ENCODE results near the gene MCM9. TPM values are rescaled to one million over a fixed set of nuclear protein-coding genes. Genes with fewer than 3 reads are reported as not detected.

Gene MCM9
- total RNA-seq, 1 donor from 2014 or later: 18.0 TPM

GRCh38 chr6:118896339-118897136 is 38.4 kb downstream of the MCM9 start:
- Mint-ChIP-seq H3K36me3 (ENCODE audit: unreplicated experiment) (no peaks in the 10 kb centered on the region), H3K9me3 (ENCODE audit: unreplicated experiment) (peaks cover 13% of the 10 kb centered on the region), H3K4me1 (ENCODE audit: low read depth, unreplicated experiment) (peaks cover 48% of the 10 kb centered on the region), H3K27ac (ENCODE audit: unreplicated experiment) (peak overlapping the region; percentile 92), H3K4me3 (ENCODE audit: unreplicated experiment) (peak overlapping the region; percentile 93), H3K27me3 (ENCODE audit: unreplicated experiment) (peaks cover 9% of the 10 kb centered on the region)
- DNase-seq: no peak
- TF ChIP-seq, protein P1, sequence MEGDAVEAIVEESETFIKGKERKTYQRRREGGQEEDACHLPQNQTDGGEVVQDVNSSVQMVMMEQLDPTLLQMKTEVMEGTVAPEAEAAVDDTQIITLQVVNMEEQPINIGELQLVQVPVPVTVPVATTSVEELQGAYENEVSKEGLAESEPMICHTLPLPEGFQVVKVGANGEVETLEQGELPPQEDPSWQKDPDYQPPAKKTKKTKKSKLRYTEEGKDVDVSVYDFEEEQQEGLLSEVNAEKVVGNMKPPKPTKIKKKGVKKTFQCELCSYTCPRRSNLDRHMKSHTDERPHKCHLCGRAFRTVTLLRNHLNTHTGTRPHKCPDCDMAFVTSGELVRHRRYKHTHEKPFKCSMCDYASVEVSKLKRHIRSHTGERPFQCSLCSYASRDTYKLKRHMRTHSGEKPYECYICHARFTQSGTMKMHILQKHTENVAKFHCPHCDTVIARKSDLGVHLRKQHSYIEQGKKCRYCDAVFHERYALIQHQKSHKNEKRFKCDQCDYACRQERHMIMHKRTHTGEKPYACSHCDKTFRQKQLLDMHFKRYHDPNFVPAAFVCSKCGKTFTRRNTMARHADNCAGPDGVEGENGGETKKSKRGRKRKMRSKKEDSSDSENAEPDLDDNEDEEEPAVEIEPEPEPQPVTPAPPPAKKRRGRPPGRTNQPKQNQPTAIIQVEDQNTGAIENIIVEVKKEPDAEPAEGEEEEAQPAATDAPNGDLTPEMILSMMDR (IDR thresholded peaks at IDR 0.05; ENCODE audit: partially characterized antibody, unreplicated experiment): peak; percentile 26

GRCh38 chr6:118895859-118896258 is 39.1 kb downstream of the MCM9 start:
- TF ChIP-seq, protein P1 (IDR thresholded peaks at IDR 0.05; ENCODE audit: partially characterized antibody, unreplicated experiment): no peak
- H3K36me3 Mint-ChIP-seq (ENCODE audit: unreplicated experiment): no peaks in the 10 kb centered on the region
- peak overlapping the region; percentile 93 for H3K4me3 Mint-ChIP-seq (ENCODE audit: unreplicated experiment)
- H3K27me3 Mint-ChIP-seq (ENCODE audit: unreplicated experiment): peaks cover 9% of the 10 kb centered on the region
- H3K27ac Mint-ChIP-seq (ENCODE audit: unreplicated experiment): peak overlapping the region; percentile 92
- peaks cover 49% of the 10 kb centered on the region for H3K4me1 Mint-ChIP-seq (ENCODE audit: low read depth, unreplicated experiment)
- peaks cover 13% of the 10 kb centered on the region for H3K9me3 Mint-ChIP-seq (ENCODE audit: unreplicated experiment)
- DNase-seq: no peak

- Mint-ChIP-seq H3K36me3 (ENCODE audit: unreplicated experiment) (no peaks in the 10 kb centered on the region), H3K4me3 (ENCODE audit: unreplicated experiment) (peak overlapping the region; percentile 87), H3K27me3 (ENCODE audit: unreplicated experiment) (peaks cover 9% of the 10 kb centered on the region), H3K4me1 (ENCODE audit: low read depth, unreplicated experiment) (peaks cover 43% of the 10 kb centered on the region), H3K9me3 (ENCODE audit: unreplicated experiment) (peaks cover 13% of the 10 kb centered on the region), H3K27ac (ENCODE audit: unreplicated experiment) (peak overlapping the region; percentile 90)
- no peak for DNase-seq
- TF ChIP-seq, protein P1 (IDR thresholded peaks at IDR 0.05; ENCODE audit: partially characterized antibody, unreplicated experiment): no peak
These were observed 39.7 kb downstream of the MCM9 start for GRCh38 chr6:118895261-118895560.

DNA sequence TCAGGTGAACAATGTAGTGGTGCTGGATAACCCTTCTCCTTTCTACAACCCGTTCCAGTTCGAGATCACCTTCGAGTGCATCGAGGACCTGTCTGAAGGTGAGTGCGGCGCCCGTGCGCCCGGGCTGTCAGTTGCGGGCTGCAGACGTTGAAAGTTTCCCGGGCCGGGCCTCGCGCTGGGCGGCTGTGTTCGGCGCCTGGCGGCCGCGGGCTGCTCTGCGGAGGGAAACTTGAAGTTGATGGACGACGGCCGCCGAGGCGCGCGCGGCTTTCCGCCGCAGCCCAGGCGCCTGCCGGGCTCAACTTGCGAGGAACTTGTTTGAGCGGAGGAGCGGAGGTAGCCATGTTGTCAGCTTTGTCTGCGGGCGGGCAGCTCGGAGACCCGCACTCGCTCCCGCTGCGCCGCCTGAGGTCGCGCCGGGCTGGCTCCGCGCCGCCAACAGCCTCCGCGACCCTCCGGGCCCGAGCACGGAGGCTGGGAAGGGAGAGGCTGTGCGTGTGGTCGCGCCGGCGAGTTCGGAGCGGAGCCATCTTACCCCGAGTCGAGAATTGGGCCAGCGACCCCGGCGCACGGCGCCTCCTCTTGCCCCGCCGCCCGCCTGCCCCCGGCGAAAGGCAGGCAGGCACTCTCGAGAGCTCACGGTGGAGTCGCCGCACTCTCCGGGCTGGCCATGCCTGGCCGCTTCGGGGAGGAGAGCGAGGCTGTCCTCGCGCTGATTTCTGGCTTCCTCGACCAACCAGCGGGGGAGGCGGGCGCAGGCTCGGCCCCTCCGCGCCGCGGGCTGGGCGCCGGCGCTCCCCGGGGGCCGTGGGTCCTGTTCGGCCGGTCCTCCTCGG is 40.3 kb downstream of the MCM9 start:
- Mint-ChIP-seq H3K27ac (ENCODE audit: unreplicated experiment) (peak overlapping the region; percentile 99), H3K36me3 (ENCODE audit: unreplicated experiment) (no peaks in the 10 kb centered on the region), H3K4me1 (ENCODE audit: low read depth, unreplicated experiment) (peaks cover 37% of the 10 kb centered on the region), H3K27me3 (ENCODE audit: unreplicated experiment) (peaks cover 9% of the 10 kb centered on the region), H3K4me3 (ENCODE audit: unreplicated experiment) (peak overlapping the region; percentile 95), H3K9me3 (ENCODE audit: unreplicated experiment) (peaks cover 13% of the 10 kb centered on the region)
- TF ChIP-seq, protein P1 (IDR thresholded peaks at IDR 0.05; ENCODE audit: partially characterized antibody, unreplicated experiment): no peak
- DNase-seq: peak; percentile 71
